ENCODE results near the gene TNS4.
A peak's percentile ranks its signal among the peaks of the same experiment; 100 is the strongest.

The TNS4 gene

DNA sequence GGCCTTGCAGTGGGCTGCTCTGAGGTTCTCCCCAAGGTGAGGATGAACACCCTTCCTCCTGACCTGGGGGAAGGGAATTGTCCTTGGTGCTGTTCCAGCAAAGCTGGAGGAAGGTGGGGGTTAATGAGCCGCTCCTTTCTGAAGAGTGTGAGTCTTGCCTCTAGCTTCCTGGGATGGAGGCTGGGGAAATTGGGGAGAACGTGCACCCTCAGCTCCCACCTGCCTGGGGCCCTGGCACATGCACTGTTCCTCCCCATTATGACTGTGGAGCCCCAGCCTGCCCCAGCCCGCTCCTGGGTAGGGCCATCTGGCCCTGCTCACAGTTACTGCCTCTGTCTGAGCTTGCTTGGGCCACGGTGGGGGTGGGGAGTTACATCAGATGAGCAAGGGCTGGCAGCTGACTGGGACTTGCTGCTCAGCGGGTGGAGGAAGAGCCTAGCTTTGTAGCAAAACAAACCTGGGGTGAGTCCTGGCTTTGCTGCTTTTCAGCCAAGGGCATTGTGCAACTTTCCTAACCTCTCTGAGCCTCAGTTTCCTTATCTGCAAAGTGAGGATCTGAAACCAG is 11.1 kb downstream of the TNS4 start:
- DNase-seq, result no peak

DNA sequence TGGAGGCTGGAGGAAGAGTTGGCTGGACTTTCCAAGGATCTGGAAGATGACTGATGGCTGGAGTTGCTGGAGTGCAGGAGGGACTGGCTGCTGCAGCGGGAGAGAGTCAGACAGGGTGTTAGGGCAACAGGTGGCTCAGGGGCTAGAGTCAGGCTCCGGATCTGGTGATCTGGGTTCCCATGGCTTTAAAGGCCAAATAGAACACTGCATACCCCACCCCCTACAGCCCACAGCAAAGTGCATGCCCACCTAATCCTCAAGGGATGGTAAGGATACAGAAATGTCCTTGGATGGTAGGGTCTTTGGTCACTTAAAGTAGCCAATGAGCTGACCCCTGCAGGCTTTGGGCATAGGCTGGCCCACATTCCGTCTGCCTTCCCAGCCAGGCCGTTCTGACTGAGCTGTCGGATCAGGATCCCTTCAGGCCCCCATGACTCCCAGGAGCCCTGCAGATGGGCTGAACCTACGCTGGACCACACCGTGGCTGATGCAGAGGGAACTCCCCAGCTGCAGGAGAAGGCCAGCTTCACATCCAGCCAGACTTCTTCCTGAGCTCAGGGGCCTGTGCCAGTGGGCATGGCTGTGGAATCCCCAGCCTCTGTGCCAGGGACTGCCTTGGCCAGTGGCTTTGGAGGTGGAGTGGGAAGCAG is 13.9 kb downstream of the TNS4 start:
- no peak for DNase-seq

DNA sequence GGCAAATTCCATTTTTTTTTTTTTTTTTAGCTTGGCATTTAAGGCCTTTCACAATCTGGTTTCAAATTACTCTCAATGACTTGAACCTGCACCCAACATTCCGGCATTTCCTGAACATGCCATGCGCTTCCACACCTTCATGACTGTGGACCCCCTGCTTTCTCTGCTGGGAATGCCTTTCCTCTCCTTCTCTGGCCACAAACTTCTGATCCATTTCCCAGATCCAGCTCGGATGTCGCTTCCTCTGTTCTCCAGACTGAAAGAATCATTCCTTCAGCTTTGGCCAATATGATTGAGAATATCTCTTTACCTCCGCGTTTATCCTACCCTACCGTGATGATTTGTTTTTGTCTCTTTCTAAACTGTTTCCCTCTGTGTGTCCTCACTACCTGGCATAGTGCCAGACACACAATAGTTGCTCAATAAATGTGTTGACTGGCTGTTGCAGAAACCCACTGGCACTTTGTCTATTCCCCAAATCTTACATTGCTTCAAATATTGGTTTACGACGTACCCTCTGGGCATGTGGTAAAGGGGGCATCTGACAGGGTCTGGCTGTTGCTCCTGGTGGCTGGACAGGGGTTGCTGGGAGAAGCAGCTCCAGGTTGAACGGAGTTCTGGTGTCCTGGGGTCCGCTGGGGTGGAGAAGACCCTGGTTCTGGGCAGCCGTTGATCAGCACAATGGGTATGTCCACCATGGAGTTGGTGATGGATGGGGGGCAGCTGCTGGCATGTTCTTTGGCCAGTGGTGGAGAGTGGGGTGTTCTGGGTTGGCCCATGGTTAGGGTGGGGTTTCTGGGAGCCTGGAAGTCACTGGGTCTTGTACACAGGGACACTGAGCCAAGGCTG is 14.7 kb downstream of the TNS4 start:
- no peak for DNase-seq

DNA sequence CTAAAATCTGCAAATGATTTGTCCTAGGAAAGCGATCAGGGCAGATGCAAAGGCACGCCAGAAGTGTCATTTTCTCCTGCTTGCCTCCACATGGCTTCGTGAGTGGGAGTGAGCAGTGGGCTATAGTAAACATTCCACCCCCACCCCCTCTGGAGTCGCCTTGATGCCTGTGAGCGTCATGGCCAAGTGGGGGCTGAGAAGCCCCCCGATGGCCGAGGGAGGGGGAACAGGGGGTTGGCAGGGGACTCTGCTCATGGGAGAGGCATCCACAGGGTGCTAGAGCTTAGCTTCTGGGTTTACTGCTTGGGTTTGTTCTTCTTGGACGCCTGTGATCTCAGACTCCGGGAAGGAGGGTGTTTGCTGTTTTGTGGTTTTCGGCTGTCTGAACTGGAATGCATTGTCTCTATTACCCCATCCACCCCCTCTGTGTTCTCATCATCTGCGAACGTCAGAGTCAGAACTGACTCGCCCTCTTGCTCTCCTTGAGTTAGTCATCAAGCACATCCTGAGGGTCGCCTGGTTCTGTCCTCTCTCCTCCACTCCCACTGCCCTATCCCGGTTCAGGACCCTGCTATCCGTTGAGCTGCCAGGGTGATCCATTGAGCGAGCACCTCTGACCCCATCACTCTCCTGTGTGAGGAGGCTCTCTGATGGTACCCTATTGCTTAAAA is 15.4 kb downstream of the TNS4 start:
- no peak for DNase-seq

DNA sequence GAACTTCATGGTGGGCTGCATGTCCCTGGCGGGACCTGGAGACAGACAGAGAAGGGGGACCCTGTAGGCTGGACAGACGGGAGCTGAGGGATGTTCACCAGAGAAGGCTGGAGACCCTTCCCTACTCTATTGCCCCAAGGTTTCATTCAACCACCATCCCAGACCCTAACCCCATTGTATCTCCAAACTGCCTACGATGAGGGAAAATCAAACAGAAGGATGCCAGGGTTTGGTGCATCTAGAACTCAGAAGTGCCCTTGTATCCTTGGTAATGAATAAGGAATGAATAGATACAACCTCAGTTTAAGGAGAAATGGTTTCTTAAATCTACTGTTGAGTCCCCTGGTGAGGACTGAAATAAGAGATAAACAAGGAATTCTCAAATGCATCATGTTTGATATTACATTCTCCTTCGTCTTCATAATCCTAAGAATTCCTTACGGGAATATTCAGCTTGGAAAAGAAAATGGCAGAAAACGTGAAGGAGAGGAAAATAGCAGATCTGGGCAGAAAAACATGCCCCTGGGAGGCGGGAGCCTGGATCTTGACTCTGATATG is 16.4 kb downstream of the TNS4 start:
- no peak for DNase-seq

DNA sequence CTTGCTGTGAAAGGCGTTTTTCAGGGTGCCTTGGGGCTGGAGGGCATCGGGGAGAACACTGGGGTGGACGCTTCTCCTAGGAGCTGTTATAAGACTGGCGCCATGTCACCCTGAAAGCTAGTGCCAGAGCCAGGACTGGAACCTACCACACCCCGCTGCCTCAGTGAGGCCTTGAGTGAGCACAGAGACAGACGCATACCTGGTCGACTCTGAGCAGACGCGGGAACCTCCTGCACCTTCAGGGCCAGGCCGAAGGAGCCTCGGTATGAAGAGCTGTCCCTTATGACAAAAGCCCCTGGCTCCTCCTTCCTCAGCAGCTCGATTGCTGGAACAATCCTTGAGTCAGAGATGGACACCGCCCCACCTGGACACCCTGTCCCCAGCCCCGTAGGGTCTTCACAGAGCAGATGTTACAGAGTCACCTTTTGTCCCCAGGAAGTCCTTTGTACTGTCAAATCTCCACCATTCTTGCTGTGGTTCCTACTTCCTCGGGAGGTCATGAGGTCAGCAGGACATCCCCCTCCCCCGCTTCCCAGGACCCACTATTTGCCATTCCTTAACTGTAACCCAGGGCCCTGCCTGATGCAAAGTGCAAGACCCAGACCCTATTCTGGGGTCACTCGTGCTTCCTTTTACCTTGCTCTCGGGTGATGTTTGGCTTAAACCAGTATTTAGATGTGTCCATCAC is 17.0 kb downstream of the TNS4 start:
- DNase-seq, result no peak

DNA sequence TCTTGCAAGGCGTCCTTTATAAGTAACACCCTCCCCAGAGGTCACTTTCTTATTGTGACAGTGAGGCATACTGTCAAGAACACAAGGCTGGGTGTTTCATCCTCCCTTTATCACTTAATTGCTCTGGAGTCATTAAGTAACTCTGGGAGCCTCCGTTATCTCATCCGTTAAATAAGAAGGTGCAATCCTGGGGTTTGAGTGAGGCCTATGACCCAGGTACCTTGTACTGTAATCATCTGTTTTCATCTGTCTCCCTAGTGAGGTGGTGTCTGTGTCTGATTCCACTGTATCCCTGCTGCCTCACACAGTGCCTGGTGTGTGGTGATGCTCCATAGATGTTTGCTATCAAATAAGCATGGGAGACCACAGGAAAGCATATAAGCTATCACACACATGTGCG is 17.7 kb downstream of the TNS4 start:
- no peak for DNase-seq

DNA sequence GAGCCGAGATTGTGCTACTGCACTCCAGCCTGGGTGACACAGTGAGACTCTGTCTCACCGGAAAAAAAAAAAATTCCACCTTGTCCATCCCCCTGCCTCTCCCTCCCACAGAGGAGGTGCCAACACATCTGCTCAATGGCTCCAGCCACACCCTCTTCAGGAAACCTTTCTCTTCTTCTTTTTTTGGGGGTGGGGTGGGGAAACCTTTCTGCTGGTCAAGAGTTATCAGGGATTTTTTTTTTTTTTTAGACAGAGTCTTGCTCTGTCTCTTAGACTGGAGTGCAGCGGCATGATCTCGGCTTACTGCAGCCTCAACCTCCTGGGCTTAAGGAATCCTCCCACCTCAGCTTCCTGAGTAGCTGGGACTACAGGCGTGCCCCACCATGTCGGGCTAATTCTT is 18.7 kb downstream of the TNS4 start:
- no peak for DNase-seq

DNA sequence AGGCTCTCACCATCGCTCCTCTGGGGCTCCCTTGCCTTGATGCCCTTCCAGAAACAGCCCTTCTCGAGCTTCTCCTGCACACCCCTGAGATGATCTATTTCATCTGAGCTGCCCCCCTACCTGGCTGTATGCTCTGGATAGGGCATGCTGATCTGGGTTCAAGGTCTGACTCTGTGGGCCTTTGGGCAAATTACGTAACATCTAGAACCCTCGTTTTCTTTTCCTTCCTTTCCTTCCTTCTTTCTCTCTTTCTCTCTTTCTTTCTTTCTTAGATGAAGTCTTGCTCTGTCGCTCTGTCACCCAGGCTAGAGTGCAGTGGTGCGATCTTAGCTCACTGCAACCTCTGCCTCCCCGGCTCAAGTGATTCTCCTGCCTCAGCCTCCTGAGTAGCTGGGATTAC is 20.3 kb downstream of the TNS4 start:
- DNase-seq, result no peak

DNA sequence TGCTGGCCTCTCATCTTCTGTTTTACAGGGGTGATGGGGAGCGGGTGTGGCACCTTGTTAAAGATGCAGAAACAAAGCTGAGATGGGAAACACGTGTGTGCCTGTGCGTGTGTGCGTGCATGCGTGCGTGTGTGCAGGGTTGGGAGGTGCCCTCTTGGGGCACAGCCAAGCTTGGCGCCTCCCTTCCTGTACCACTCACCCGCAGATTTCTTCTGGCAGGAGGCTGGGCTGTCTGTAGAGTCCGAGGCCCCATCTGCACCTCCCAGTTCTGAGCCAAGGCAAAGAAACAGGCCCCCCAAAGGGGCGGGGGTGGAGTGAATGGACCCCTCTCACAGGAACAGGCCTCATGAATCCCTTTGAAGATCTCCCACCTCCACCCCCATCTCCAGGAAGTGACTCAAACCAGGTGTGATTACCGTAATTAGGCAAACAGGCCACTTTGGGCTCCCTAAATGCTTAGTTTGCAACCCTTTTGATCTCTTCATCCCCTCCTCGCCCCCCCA is 20.9 kb downstream of the TNS4 start:
- peak; percentile 66 for DNase-seq

DNA sequence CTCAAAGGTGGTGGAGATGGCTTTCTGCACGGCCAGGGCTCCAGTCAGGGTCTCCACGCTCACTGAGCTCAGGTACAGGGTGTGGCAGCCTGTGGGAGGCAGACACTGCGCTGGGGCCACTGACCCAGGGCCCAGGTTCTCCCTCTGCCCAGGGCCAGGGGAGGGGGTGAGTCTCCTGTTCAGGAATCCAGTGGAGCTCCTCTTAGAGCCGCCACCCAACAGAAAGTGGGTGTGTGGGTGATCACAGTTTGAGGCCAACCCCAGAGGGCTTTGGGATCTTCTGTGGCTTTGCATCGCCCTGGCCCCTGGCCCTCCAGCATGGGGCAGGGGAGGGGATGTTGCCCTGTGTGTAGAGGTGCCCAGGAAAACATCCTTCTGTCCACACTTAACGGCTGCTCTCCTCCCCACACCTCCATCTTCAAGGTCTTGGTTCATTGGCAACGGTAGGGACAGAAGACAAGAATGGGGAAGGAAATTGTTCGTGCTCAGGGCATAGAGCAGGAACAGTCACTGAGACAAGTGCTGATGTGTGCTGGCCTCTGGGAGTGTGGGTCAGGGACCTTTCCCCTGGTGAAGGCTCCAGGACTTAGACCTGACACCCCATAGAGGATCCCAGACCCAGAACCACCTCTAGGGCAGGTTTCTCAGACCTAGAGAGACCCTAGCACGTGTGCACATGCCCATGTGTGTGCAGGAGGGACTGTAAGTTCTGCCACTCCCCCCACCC is 21.5 kb downstream of the TNS4 start:
- no peak for DNase-seq

DNA sequence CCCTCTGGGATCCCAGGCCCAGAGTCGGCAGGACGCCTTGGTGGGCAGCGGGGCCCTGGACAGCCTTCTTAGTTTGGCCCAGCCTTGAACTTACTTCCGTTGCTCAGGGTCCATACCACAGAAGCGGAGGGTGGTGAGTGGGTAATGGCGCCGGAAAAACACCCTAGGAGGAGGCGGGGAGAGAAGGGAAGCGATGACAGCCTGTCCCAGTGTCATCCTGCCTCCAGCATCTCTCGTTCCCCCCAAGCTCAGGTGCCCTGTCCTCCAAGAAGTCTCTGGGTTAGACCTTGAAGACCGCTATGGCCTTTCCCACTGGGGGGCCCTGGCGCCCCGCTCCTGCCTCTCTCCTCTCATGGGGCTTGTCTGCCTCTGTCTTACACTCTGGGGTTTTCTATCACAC is 22.9 kb downstream of the TNS4 start:
- no peak for DNase-seq

DNA sequence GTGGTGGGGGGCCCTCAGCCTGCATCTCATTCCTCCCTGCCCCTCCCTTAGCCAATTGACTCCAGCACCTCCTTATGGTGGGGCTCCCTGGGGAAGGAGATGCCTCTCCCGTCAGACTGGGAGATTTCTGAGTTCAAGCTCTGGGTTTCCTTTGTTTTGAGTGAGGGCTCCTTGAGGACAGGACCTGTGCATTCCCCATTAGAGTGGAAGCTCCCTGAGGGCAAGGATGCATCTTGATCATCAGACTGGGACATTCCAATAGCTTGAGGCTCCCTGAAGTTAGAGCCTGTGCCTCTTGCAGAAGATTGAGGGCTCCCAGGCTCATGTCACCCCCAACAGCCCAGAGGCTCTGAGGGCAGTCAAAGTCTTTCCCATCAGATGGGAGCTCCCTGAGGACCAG is 23.6 kb downstream of the TNS4 start:
- no peak for DNase-seq

DNA sequence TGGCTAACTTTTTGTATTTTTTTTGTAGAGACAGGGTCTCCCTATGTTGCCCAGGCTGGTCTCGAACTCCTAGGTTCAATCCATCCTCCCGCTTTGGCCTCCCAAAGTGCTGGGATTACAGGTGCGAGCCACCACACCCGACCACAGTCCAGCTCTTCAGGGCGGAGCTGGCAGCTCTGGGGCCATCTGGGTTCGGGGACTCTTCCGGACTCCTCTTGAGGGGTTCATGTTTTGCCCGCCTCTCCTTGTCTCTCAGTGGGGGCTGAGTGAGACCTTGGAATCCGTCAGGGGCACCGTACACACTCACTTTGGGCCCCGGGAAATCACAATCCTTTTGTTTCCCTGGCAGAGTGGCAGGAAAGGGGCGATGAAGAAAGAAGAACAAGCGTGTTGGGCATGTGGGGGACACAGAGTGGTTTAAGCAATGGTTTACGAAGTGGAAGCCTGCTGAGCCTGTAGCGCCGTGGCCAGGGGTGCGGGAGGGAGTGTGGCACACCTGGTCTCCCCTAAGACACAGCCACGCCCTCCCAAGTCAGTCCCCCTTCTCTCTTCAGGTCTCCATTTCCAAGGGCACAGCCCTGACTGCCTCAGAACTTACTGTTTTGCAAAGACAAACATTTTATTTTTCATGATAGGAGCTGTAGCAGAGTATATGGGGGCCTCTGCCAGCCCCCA is 26.1 kb downstream of the TNS4 start:
- DNase-seq, result no peak

DNA sequence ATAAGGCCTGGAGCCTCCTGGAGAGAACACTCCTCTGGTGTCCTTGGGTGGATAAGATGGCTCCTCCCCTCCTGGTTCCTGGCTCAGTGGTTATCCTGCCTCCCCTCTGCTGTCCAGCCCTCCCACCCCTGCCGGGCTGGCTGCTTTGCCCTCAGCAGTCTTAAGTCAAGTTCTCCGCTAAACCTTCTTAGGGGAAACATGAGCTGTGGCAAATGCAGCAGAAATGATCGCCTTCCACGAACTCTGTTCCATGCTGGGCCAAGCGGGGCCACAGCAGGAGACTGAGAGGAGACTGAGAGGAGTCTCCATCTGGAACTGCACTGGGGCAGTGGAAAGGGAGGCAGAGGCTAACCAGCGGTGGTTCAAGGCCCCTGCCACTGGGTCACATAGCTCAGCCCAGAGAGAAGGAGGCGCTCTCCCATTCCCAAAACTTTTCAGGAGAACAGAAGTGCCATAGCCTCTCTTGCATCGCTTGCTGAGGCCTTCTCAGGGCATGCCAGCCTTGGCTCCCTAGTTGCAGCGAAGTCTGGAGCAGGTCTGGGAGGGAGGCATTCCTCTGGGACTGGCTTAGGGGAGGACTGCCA is 26.9 kb downstream of the TNS4 start:
- DNase-seq, result no peak

DNA sequence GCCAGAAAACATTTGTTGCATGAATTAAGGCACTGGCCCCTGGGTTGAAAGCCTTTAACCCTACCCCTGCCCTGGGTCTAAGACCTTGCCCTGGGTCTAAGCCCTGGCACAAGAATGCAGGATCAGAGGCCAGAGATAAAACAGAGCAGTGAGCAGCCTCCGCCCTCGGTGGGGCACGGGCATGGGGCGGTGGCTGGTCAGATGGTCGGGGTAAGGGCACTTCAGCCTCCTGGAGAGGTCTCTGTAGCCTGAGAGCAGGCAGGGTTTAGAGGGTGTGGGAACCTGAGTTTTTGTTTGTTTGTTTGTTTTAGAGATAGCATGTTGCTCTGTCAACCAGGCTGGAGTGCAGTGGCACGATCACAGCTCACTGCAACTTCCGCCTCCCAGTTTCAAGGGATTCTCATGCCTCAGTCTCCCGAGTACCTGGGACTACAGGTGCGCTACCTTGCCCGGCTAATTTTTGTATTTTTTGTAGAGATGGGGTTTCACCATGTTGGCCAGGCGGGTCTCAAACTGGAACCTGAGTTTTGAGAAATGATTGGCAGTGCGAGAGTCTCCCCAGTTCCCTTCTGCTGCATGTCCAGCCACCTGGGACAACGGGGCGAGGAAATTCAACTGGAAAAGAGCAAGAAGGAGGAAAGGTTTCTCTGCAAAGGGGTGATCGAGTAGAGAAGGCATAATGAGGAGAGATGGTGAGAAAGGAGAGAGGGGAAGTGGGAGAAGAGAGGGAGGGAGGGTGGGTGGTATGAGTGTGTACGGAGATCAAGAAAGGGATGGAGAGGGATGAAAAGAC is 27.7 kb downstream of the TNS4 start:
- DNase-seq, result no peak

DNA sequence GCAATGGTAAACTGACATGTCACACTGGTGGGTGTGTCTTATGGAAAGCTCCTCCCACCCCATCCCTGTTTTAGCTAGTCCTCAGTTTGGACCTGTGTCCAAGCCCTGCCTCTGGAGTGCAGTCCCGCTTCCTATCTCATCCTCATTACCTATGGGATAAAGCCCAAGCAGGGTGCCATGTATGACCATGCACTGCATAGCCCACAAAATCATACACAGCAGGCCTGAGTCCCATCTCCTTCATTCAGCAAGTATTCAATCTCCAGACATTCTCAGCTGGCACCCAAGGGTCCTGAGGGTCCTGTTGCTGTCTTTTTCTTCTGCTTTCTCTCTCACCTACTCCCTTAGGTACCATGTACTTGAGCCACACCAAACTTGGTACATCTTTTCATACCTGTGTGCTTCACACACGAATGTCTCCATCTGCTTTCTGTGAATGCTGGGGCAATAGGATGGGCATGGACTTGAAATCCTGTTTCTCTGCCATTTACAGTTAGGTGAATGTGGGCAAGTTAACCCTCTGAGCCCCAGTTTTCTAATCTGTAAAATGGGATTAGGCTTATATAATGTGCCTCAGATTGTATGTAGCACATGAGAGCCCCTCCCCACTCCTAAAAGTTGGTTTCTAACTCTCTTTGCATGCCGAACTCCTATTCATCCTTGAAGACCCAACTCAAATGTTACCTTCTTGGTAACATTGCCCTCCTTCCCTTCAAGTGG is 28.5 kb downstream of the TNS4 start:
- DNase-seq, result no peak

DNA sequence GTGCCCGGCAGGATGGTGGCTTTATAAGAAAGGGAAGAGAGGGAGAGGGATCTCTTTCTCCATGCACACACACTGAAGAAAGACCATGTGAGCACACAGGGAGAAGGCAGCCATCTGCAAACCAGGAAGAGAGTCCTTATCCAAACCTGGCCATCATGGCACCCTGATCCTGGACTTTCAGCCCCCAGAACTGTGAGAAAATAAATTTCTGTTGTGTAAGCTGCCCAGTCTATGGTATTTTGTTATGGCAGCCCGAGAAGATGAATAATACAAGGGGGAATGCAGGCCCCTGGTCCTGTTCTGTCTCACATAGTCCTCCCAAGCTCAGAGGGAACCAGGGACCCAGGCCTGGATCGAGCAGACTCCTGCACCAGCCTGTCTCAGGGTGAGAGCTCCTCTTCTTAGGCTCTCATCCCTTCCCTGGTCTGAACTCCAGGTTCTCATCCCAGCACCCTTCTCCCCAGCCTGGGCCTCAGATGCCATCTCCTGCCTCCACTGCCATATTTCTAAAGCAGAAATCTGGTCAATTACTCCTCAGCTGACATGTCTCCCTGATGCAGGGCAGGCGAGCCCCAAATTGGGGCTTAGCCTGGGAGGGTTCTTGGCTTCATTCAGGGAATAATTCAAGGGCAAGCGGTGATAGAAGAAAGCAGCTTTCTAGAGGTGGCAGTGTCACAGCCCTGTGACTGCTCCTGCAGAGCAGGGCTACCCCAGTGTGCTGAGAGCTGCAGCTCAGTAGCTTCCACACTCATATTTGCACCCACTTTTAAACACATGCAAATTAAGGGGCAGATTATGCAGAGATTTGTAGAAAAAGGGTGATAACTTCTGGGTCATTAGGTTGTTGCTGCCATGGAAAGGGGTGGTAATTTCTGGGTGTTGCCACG is 29.3 kb downstream of the TNS4 start:
- no peak for DNase-seq

Measured in T-helper 9 cell (primary cell).